HG03442 (cell line): ENCODE measurements around the gene DARS2.
"Not testable (repeated sequence)": the region's sequence is repeated elsewhere in the genome, so short reads cannot be mapped to it uniquely, and the experiment has no call there.

ENCODE experiments used
- ATAC-seq: cut with Tn5 transposase; IDR thresholded peaks from one replicate; pipeline ENCODE4 v1.9.1; 2021; ENCODE audit warnings: mild to moderate bottlenecking, moderate library complexity; ENCODE audit not compliant: unreplicated experiment

DARS2 gene

DNA sequence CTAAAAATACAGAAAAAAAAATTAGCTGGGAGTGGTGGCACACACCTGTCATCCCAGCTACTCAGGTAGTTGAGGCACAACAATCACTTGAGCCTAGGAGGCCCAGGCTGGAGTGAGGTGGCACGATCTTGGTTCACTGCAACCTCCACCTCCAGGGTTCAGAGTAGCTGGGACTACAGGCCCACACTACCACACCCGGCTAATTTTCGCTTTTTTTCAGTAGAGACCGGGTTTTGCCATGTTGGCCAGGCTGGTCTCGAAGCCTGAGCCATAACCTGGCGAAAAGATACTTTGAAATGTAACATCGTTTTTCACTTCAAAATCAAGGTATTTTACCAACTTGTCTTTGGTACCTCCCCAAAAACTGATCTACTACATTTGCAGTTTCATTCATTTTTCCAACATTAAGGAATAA is 37.3 kb downstream of the DARS2 start:
- no peak for ATAC-seq

DNA sequence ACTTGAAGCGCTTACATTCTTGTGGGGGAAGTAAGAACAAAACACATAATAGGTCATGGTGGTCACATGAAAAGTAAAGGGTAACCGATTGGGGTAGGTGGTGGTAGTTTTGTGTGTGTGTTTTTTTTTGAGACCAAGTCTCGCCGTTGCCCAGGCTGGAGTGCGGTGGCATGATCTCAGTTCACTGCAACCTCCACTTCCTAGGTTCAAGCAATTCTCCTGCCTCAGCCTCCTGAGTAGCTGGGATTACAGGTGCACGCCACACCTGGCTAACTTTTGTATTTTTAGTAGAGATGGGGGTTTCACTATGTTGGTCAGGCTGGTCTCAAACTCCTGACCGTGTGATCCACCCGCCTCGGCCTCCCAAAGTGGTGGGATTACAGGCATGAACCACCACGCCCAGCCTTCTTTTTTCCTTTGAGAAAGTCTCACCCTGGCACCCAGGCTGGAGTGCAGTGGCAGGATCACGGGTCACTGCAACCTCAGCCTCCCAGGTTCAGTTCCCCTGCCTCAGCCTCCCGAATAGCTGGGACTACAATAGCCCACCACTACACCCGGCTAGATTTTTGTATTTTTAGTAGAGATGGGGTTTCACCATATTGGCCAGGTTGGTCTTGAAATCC is 37.8 kb downstream of the DARS2 start:
- ATAC-seq, result not testable (repeated sequence)

DNA sequence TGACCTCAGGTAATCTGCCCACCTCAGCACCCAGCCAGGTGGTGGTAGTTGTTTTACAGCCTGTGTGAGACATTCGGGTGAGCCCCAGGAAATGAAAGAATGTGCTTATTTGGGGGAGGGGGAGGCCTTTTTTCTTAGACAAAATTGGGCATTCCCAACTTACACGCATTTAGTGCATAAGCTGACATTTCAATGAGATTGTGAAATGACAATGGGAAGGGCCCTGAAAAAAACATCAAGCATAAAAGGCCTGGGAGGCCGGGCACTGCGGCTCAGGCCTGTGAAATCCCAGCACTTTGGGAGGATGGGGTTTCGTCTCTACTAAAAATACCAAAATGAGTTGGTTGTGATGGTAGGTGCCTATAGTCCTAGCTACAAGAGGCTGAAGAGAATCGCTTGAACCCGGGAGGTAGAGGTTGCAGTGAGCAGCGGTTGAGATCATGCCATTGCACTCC is 38.3 kb downstream of the DARS2 start:
- no peak for ATAC-seq

GRCh38 chr1:173863224-173864161 is 39.0 kb downstream of the DARS2 start:
- ATAC-seq, result no peak

- ATAC-seq, result no peak
These were observed 39.9 kb downstream of the DARS2 start for GRCh38 chr1:173864179-173864867.

GRCh38 chr1:173865468-173866164 is 41.1 kb downstream of the DARS2 start:
- no peak for ATAC-seq

GRCh38 chr1:173866413-173867115 is 42.1 kb downstream of the DARS2 start:
- no peak for ATAC-seq

DNA sequence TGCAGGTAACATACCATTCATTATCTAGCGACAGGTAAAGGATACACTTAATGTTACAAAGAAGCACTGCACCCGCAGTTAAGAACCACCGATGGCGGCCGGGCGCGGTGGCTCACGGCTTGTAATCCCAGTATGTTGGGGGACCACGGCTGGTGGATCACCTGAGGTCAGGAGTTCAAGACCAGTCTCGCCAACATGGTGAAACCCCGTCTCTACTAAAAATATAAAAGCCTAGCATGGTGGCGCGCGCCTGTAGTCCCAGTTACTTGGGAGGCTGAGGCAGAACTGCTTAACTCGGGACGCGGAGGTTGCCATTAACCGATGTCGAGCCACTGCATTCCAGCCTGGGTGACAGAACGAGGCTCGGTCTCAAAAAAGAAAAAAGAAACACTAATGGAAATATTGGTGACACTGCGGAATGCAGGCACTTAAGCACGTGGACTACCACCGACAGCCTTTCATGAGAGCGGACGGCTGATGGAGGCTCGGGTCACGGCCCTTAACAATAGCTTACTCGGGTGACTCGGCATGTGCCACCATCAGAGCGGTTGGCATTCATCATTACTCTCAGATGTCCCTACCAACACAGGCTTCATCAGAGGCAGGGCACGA is 42.8 kb downstream of the DARS2 start:
- no peak for ATAC-seq

DNA sequence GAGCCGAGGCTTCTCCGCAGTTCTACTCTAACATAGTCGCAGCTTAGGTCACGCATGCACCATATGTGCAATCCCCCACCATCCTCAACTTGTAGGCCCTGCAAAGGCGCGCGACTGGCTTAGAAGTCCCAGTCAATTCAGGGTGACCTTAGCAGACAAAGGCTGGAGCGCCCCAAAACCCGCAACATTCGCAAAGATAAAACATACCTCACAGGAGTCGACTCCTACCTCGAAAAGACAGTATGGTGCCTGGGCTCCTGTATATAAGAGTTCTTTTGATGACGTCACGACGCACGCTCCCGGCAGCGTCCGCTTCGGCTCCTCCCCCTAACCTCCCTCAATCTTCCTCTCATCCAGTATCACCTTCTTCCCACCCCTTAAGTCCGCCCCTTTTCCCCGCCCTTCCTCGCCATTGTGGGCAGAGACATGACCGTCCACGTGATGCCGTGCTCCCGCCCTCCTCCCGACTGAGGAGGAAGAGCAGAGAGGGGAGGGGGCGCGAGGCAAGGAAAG is 43.3 kb downstream of the DARS2 start, which contains the start of gene GAS5:
TSS of gene GAS5 (minus strand) at position 237 of the 513 bp plus-strand sequence.
- peak; percentile 60 for ATAC-seq

- peak; percentile 62 for ATAC-seq
These were observed 44.0 kb downstream of the DARS2 start, which contains the start of gene ZBTB37 for GRCh38 chr1:173868266-173869020. ZBTB37 (plus strand) TSS chr1:173868380; CDS start chr1:173870226, 1,846 bp downstream.

GRCh38 chr1:173869021-173869359 is 44.5 kb downstream of the DARS2 start:
- ATAC-seq, result no peak

DNA sequence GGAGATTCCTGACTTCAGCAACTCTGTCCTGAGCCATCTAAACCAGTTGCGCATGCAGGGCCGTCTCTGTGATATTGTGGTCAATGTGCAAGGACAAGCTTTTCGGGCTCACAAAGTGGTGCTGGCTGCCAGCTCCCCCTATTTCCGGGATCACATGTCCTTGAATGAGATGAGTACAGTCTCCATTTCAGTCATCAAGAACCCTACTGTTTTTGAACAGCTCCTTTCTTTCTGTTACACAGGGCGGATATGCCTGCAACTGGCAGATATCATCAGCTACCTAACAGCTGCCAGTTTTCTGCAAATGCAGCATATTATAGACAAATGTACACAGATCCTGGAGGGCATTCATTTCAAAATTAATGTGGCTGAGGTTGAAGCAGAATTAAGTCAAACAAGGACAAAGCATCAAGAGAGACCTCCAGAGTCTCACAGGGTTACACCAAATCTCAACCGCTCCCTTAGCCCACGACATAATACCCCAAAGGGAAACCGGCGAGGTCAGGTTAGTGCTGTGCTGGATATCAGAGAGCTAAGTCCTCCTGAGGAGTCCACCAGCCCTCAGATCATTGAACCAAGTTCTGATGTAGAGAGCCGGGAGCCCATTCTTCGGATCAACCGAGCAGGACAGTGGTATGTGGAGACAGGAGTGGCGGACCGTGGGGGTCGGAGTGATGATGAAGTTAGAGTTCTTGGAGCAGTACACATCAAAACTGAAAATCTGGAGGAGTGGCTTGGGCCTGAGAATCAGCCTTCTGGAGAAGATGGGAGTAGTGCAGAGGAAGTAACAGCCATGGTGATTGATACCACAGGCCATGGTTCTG is 46.0 kb downstream of the DARS2 start:
- peak; percentile 29 for ATAC-seq

- ATAC-seq, result no peak
These were observed 46.6 kb downstream of the DARS2 start for GRCh38 chr1:173871091-173871490.

DNA sequence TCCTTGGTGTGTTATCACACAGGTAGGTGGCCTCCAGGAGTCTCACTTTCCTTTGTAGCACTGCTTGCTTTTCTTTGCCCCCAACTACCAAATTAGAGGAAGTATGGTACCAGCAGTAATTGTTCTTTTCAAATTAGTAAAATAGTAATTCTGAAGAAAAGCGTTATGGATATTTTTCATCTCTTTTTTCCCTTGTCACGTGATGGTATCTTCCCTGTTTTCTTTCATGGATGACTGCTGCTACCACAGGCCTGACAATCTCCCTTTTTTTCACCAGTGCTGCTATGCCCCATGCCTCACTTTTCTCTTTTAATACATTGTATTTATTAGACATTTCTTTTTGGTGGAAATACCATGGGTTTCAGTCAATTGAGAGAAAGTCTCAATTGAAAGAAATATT is 47.0 kb downstream of the DARS2 start:
- no peak for ATAC-seq

DNA sequence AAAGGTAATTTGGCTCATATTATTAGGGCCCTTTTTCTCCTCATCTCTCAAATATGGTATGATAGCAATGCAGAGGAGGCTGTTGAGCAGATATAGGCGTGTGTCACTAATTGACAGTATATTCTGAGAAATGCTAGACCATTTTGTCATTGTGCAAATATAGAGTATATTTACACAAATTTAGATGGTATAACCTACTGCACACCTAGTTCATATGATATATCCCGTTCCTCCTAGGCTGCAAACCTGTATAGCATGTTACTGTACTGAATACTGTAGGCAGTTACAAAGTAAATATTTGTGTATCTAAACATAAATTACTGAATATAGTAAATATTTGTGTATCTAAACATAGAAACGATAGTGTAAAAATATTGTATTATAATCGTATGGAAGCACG is 52.3 kb downstream of the DARS2 start:
- ATAC-seq, result no peak

GRCh38 chr1:173878251-173878650 is 53.8 kb downstream of the DARS2 start:
- no peak for ATAC-seq

- not testable (repeated sequence) for ATAC-seq
These were observed 56.6 kb downstream of the DARS2 start for GRCh38 chr1:173881117-173881516.

DNA sequence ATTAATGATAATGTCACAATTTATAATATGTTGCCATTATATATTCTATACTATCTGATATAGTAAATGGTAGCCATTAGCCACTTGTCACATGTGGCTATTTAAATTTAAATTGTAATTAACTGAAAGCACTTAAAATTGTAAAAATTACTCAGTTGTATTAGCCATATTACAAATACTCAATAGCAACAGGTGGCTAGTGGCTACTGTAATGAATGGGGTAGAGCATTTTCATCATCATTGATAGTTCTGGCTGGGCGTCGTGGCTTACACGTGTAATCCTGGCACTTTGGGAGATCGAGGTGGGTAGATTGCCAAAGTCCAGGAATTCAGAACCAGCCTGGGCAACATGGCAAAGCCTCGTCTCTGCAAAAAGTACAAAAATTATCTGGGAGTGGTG is 60.2 kb downstream of the DARS2 start:
- no peak for ATAC-seq
